ENCODE measurements around the gene INSR.

The INSR gene

GRCh38 chr19:7099597-7099921 lies 194.7 kb downstream of the INSR start:
- Histone ChIP-seq H3K9ac (peak overlapping the region; percentile 69; the same call in 1 of the 2 replicates), H3K27ac (peak overlapping the region; percentile 73; the same call in 1 of the 2 replicates), H3K4me3 (IDR thresholded peaks at IDR 0.05; ENCODE audit: insufficient read depth, low read depth, low read length) (no peak overlapping the region), H3K4me1 (ENCODE audit: low read depth, poor library complexity, severe bottlenecking) (peaks cover 24% of the 10 kb centered on the region), H4K20me1 (ENCODE audit: insufficient read depth) (no peaks in the 10 kb centered on the region), H2AFZ (ENCODE audit: low read depth) (peak overlapping the region; percentile 80; the same call in 1 of the 2 replicates), H3K27me3 (ENCODE audit: insufficient read depth, low read depth) (no peaks in the 10 kb centered on the region), H3K4me2 (peak overlapping the region; percentile 92), H3K79me2 (ENCODE audit: insufficient read depth, low read depth) (no peaks in the 10 kb centered on the region), H3K36me3 (ENCODE audit: insufficient read depth) (no peaks in the 10 kb centered on the region)
- no peak for TF ChIP-seq CTCF (conservative IDR thresholded peaks at IDR 0.05; ENCODE audit: low read depth, low read length)

DNA sequence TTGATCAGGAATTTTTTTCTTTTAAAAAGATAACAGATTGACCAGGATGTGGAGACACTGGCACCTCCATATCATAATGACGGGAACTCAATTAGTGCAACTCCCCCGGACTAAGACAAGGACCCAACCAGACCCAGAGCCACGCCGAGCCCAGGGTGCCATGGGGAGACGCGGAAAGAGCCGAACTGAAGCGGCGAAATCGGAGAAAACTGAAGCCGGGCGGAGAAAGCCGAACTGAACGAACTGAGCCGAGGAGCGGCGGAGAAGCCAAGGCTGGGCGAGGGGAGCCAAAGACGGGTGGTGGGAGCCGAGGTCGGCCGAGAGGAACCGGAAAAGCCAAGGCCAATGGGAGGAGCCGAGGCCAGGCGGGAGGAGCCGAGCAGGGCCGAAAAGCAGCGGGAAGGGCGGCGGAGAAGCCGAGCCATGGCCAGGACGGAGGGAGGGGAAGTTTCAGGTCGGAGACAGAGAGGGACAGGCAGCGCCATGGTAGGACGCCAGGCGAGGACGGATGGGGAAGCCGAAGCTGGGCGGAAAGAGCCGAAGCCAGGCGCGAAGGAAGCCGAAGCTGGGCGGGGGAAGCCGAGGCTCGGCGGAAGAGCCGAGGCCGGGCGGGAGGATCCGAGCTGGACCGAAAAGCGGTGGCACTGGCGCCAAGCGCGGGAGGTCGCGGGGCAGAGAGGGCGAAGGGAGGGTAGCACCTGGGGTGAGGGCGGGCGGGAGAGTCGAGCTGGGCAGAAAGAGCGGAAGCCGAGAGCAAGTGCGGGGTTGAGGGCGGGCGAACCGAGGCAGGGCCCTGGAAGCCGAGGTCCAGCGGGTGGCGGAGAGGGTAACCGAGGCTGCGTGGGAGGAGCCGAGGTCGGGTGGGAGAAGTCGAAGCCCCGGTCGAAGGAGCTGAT lies 195.3 kb downstream of the INSR start:
- Histone ChIP-seq H4K20me1 (ENCODE audit: insufficient read depth) (no peaks in the 10 kb centered on the region), H3K4me3 (IDR thresholded peaks at IDR 0.05; ENCODE audit: insufficient read depth, low read depth, low read length) (no peak overlapping the region), H3K79me2 (ENCODE audit: insufficient read depth, low read depth) (no peaks in the 10 kb centered on the region), H2AFZ (ENCODE audit: low read depth) (peak overlapping the region; percentile 80), H3K4me2 (peak overlapping the region; percentile 92), H3K4me1 (ENCODE audit: low read depth, poor library complexity, severe bottlenecking) (peaks cover 21% of the 10 kb centered on the region), H3K36me3 (ENCODE audit: insufficient read depth) (no peaks in the 10 kb centered on the region), H3K27ac (peak overlapping the region; percentile 73), H3K9ac (peak overlapping the region; percentile 69; the same call in 1 of the 2 replicates), H3K27me3 (ENCODE audit: insufficient read depth, low read depth) (no peaks in the 10 kb centered on the region)
- no peak for TF ChIP-seq CTCF (conservative IDR thresholded peaks at IDR 0.05; ENCODE audit: low read depth, low read length)

DNA sequence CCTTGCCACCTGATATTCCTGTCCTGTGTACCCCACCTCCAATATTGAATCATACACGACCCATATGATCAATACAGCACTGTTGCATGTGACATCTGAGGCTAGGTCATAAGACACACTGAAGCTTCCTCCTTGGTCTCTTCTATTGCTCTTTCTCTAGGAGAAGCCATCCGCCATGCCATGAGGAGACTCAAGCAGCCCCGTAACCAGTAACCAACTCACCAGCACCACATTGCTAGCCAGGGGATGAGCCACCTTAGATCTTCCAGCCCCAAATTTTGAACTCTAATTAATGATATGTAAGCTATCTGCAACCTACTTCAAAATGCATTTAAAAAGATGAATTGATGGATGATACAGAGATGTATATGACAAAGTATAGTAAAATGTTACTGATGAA lies 196.1 kb downstream of the INSR start:
- no peaks in the 10 kb centered on the region for H4K20me1 ChIP-seq (ENCODE audit: insufficient read depth)
- H3K4me2 ChIP-seq: peak overlapping the region; percentile 49
- no peak overlapping the region for H3K4me3 ChIP-seq (IDR thresholded peaks at IDR 0.05; ENCODE audit: insufficient read depth, low read depth, low read length)
- H3K4me1 ChIP-seq (ENCODE audit: low read depth, poor library complexity, severe bottlenecking): peaks cover 21% of the 10 kb centered on the region
- peak overlapping the region; percentile 80; the same call in 1 of the 2 replicates for H2AFZ ChIP-seq (ENCODE audit: low read depth)
- H3K36me3 ChIP-seq (ENCODE audit: insufficient read depth): no peaks in the 10 kb centered on the region
- H3K9ac ChIP-seq: no peak overlapping the region
- H3K79me2 ChIP-seq (ENCODE audit: insufficient read depth, low read depth): no peaks in the 10 kb centered on the region
- H3K27ac ChIP-seq: peak overlapping the region; percentile 73; the same call in 1 of the 2 replicates
- H3K27me3 ChIP-seq (ENCODE audit: insufficient read depth, low read depth): no peaks in the 10 kb centered on the region
- no peak for TF ChIP-seq CTCF (conservative IDR thresholded peaks at IDR 0.05; ENCODE audit: low read depth, low read length)

GRCh38 chr19:7088999-7089398 lies 205.2 kb downstream of the INSR start:
- H3K4me2 ChIP-seq: no peak overlapping the region
- no peak overlapping the region for H2AFZ ChIP-seq (ENCODE audit: low read depth)
- peaks cover under 1% of the 10 kb centered on the region; the same call in 1 of the 2 replicates for H3K36me3 ChIP-seq (ENCODE audit: insufficient read depth)
- H3K27me3 ChIP-seq (ENCODE audit: insufficient read depth, low read depth): no peaks in the 10 kb centered on the region
- H3K79me2 ChIP-seq (ENCODE audit: insufficient read depth, low read depth): no peaks in the 10 kb centered on the region
- H3K9ac ChIP-seq: no peak overlapping the region
- H3K27ac ChIP-seq: no peak overlapping the region
- no peaks in the 10 kb centered on the region for H3K4me1 ChIP-seq (ENCODE audit: low read depth, poor library complexity, severe bottlenecking)
- no peak overlapping the region for H3K4me3 ChIP-seq (IDR thresholded peaks at IDR 0.05; ENCODE audit: insufficient read depth, low read depth, low read length)
- no peak for TF ChIP-seq CTCF (conservative IDR thresholded peaks at IDR 0.05; ENCODE audit: low read depth, low read length)
- H4K20me1 ChIP-seq (ENCODE audit: insufficient read depth): no peaks in the 10 kb centered on the region

All from KMS-11 (cell line).